Endothelial cell of umbilical vein (primary cell): ENCODE data around the gene CTSK. TPM values are rescaled to one million over a fixed set of nuclear protein-coding genes. Genes with fewer than 3 reads are reported as not detected.
A peak's percentile ranks its signal among the peaks of the same experiment; 100 is the strongest.

Experiments used
- BruUV-seq: library from RNA; stranded (reverse); fragments of 400-500 nt; replicated peaks from 2 replicates; lab custom pipeline; 2021; lab: Mats Ljungman, UMichigan
- CTCF ChIA-PET: fragments of 300-600, 350-600 bp; sonication (Branson Sonifier 250); formaldehyde crosslinking; loops from one replicate; lab custom pipeline; 2021; ENCODE audit warnings: antibody characterized with exemption, inconsistent platforms; lab: Charles Lee
- POLR2A ChIA-PET: fragments of 300-600, 350-600 bp; sonication (Branson Sonifier 250); formaldehyde crosslinking; loops from one replicate; lab custom pipeline; 2021; ENCODE audit warnings: antibody characterized with exemption, inconsistent platforms; lab: Charles Lee
- DNase-seq: peaks from one replicate; pipeline ENCODE4 v3.0.0-alpha.2; 2011; ENCODE audit warnings: low read depth, low spot score
- FAIRE-seq: peaks from 2 replicates; lab custom pipeline; 2011; peaks lifted over from hg19 to GRCh38; lab: Jason Lieb, UNC
- H2AFZ ChIP-seq: 2 replicates; pipeline ENCODE4 v1.6.0; 2012; ENCODE audit warnings: low read depth, low read length, control low read depth, inconsistent platforms
- H3K27ac ChIP-seq: 2 replicates; pipeline ENCODE4 v1.5.1; 2011; ENCODE audit warnings: low read depth, mild to moderate bottlenecking, control low read depth, low read length, moderate library complexity; ENCODE audit not compliant: insufficient read depth
- H3K27me3 ChIP-seq, 2 experiments: 2 replicates each; pipeline versions ENCODE4 v1.6.0 to v1.6.1; 2011; ENCODE audit warnings: low read length in 2 of 2, mixed read lengths in 1 of 2; ENCODE audit not compliant: control insufficient read depth in 2 of 2, insufficient read depth in 2 of 2
- H3K36me3 ChIP-seq, 2 experiments: 2 replicates in 1 of 2; 3 replicates in 1 of 2; pipeline ENCODE4 v1.5.1; 2011; ENCODE audit warnings: low read length in 2 of 2, mild to moderate bottlenecking in 1 of 2, moderate library complexity in 1 of 2; ENCODE audit not compliant: control insufficient read depth in 2 of 2, insufficient read depth in 2 of 2; ENCODE audit errors: extremely low read depth in 1 of 2
- H3K4me1 ChIP-seq: 3 replicates; pipeline ENCODE4 v1.5.1; 2011; ENCODE audit warnings: mild to moderate bottlenecking, low read length; ENCODE audit not compliant: control insufficient read depth, insufficient read depth; ENCODE audit errors: extremely low read depth
- H3K4me2 ChIP-seq: 2 replicates; pipeline ENCODE4 v1.6.1; 2011; ENCODE audit warnings: low read length, control low read depth, mixed read lengths; ENCODE audit not compliant: insufficient read depth
- H3K4me3 ChIP-seq, 3 experiments: fragments of 200-600 bp in 1 of 3; sonication (generic), shearing (Covaris generic) in 1 of 3; replicated peaks in 1 of 3; 2 replicates each; pipeline ENCODE4 v1.5.1; 2011 to 2016; ENCODE audit warnings: control low read depth in 3 of 3, low read length in 3 of 3, mild to moderate bottlenecking in 2 of 3, inconsistent platforms in 1 of 3, low read depth in 1 of 3, moderate library complexity in 1 of 3; ENCODE audit not compliant: insufficient read depth in 1 of 3
- H3K79me2 ChIP-seq: 2 replicates; pipeline ENCODE4 v1.6.0; 2012; ENCODE audit warnings: low read length, inconsistent platforms; ENCODE audit not compliant: control insufficient read depth, insufficient read depth
- H3K9ac ChIP-seq: replicated peaks from 2 replicates; pipeline ENCODE3; 2011; ENCODE audit warnings: low read length, control low read depth; ENCODE audit not compliant: insufficient read depth; ENCODE audit errors: extremely low read depth
- H3K9me1 ChIP-seq: replicated peaks from 3 replicates; pipeline ENCODE4 v1.6.0; 2011; ENCODE audit warnings: mild to moderate bottlenecking, low read length; ENCODE audit not compliant: control insufficient read depth, insufficient read depth; ENCODE audit errors: extremely low read depth
- H3K9me3 ChIP-seq: replicated peaks from 2 replicates; pipeline ENCODE4 v1.5.1; 2012; ENCODE audit warnings: low read length, inconsistent platforms; ENCODE audit not compliant: control insufficient read depth, insufficient read depth
- H4K20me1 ChIP-seq: replicated peaks from 2 replicates; pipeline ENCODE3; 2011; ENCODE audit warnings: mild to moderate bottlenecking, low read length; ENCODE audit not compliant: control insufficient read depth, insufficient read depth; ENCODE audit errors: extremely low read depth
- CTCF ChIP-seq, 2 donors: IDR thresholded peaks; 1 replicate in 1 of 2; 2 replicates in 1 of 2; pipeline ENCODE4 v1.5.1; 2011; ENCODE audit warnings: low read length in 2 of 2, mild to moderate bottlenecking in 2 of 2, moderate library complexity in 2 of 2, control low read depth in 1 of 2, inconsistent platforms in 1 of 2, low read depth in 1 of 2; ENCODE audit not compliant: insufficient read depth in 1 of 2; ENCODE audit errors: extremely low read depth in 1 of 2
- MAX ChIP-seq: IDR thresholded peaks from 2 replicates; pipeline ENCODE4 v1.6.1; 2011; ENCODE audit not compliant: insufficient read depth, insufficient read length
- dilution Hi-C: fragments of 300-500 bp; cut with MboI; formaldehyde crosslinking; loops from one replicate; pipeline ENCODE4 v1.15.0; 2019; ENCODE audit warnings: low sequenced_read_pairs; ENCODE audit not compliant: extremely low pct_ligation_motif_present
- intact Hi-C: fragments of 100-400 bp; cut with micrococcal nuclease; formaldehyde crosslinking; loops from one replicate; pipeline ENCODE4 v1.10.0; 2022
- polyA plus RNA-seq, 4 experiments: library from polyadenylated mRNA; depleted of rRNA in 3 of 4; stranded (reverse) in 3 of 4; unstranded in 1 of 4; fragments of >200 nt; gene quantifications; 2 replicates each; pipeline versions ENCODE4 v1.2.1 to v1.2.3, GENCODE V29; 2011 to 2012; ENCODE audit warnings: missing spikeins in 1 of 4
- total RNA-seq: library from RNA; stranded (reverse); gene quantifications from 2 replicates; pipeline ENCODE4 v1.2.3, GENCODE V29; 2021

CTSK gene
- total and polyA plus RNA-seq, 2 donors (not counting 3 experiments of a cell fraction or from before 2014, with no cell fraction given): 18.5 to 45.6 TPM

- DNase-seq: peak; percentile 83
- dilution Hi-C loops: no loop called here
Observed at GRCh38 chr1:150813028-150813707, 5.1 kb upstream of the CTSK start.

More at GRCh38 chr1:150813028-150813707, 5.1 kb upstream of the CTSK start:
- Histone ChIP-seq H3K9ac (no peak overlapping the region), H3K9me1 (no peaks in the 10 kb centered on the region), H3K27ac (no peak overlapping the region), H4K20me1 (no peaks in the 10 kb centered on the region), H3K79me2 (no peaks in the 10 kb centered on the region), H3K36me3 (peaks cover 16 to 30% of the 10 kb centered on the region in 2 experiments), H2AFZ (no peak overlapping the region), H3K9me3 (no peaks in the 10 kb centered on the region), H3K4me3 (no peak overlapping the region), H3K4me1 (peaks cover 2% of the 10 kb centered on the region), H3K27me3 (no peaks in the 10 kb centered on the region), H3K4me2 (no peak overlapping the region)
- no TSS peak for BruUV-seq
- POLR2A ChIA-PET: interaction anchor here (0.6 kb wide), 1 partner anchor 226 kb away, joined by 5 read pairs; no protein-coding TSS in a partner anchor
- intact Hi-C loops: loop anchor here (1.0 to 5.0 kb wide), 5 partner anchors 116 to 252 kb away; partner anchors contain the start of genes ENSA, GOLPH3L and MCL1
- peak; percentile 85 for FAIRE-seq
- no peak for TF ChIP-seq MAX
- TF ChIP-seq CTCF (IDR thresholded peaks at IDR 0.05; ENCODE audit: extremely low read depth in 1 of 2, insufficient read depth in 1 of 2, low read depth in 1 of 2, low read length in 2 of 2): peak; percentile 76 to 81
- CTCF ChIA-PET: interaction anchor here (0.5 to 3.4 kb wide), 59 partner anchors 9 to 557 kb away, joined by 3 to 50 read pairs (median 4); partner anchors contain the start of genes CERS2, ENSA, FALEC and GOLPH3L
